Right kidney (tissue), 9 donors: Measurements from ENCODE around the gene TRMT10C.
A peak's percentile ranks its signal among the peaks of the same experiment; 100 is the strongest.
"Not testable (repeated sequence)": the region's sequence is repeated elsewhere in the genome, so short reads cannot be mapped to it uniquely, and the experiment has no call there.

Experiments
- DNase-seq: peaks from one replicate; pipeline ENCODE4 v3.0.0-alpha.2; 2016
- long read RNA-seq, 8 donors: transcript quantifications; one replicate each; lab custom pipeline, GENCODE V29; 2026

TRMT10C gene
- long read RNA-seq, donor 1, transcript TRMT10C-201 (2 exons, 1,819 nt) = major isoform, 33 of 4,810 reads
- long read RNA-seq, donor 1, partial matches to known transcripts = 4,777 of 4,810 reads
- long read RNA-seq, donor 1, other reads (novel, unspliced or antisense) = 0 of 4,810 reads
- long read RNA-seq, donor 2, transcript TRMT10C-201 (2 exons, 1,819 nt) = major isoform, 13 of 13 reads
- long read RNA-seq, donor 2, partial matches to known transcripts = 0 of 13 reads
- long read RNA-seq, donor 2, other reads (novel, unspliced or antisense) = 0 of 13 reads
- long read RNA-seq, donor 3, transcript TRMT10C-201 (2 exons, 1,819 nt) = major isoform, 14 of 14 reads
- long read RNA-seq, donor 3, partial matches to known transcripts = 0 of 14 reads
- long read RNA-seq, donor 3, other reads (novel, unspliced or antisense) = 0 of 14 reads
- long read RNA-seq, donor 4, transcript TRMT10C-201 (2 exons, 1,819 nt) = major isoform, 30 of 2,630 reads
- long read RNA-seq, donor 4, partial matches to known transcripts = 2,600 of 2,630 reads
- long read RNA-seq, donor 4, other reads (novel, unspliced or antisense) = 0 of 2,630 reads
- long read RNA-seq, donor 5, transcript TRMT10C-201 (2 exons, 1,819 nt) = major isoform, 21 of 3,040 reads
- long read RNA-seq, donor 5, partial matches to known transcripts = 3,019 of 3,040 reads
- long read RNA-seq, donor 5, other reads (novel, unspliced or antisense) = 0 of 3,040 reads
- long read RNA-seq, donor 6, transcript TRMT10C-201 (2 exons, 1,819 nt) = major isoform, 16 of 16 reads
- long read RNA-seq, donor 6, partial matches to known transcripts = 0 of 16 reads
- long read RNA-seq, donor 6, other reads (novel, unspliced or antisense) = 0 of 16 reads
- long read RNA-seq, donor 7, transcript TRMT10C-201 (2 exons, 1,819 nt) = major isoform, 37 of 37 reads
- long read RNA-seq, donor 7, partial matches to known transcripts = 0 of 37 reads
- long read RNA-seq, donor 7, other reads (novel, unspliced or antisense) = 0 of 37 reads
- long read RNA-seq, donor 8, transcript TRMT10C-201 (2 exons, 1,819 nt) = major isoform, 23 of 24 reads
- long read RNA-seq, donor 8, partial matches to known transcripts = 0 of 24 reads
- long read RNA-seq, donor 8, other reads (novel, unspliced or antisense) = 0 of 24 reads

DNA sequence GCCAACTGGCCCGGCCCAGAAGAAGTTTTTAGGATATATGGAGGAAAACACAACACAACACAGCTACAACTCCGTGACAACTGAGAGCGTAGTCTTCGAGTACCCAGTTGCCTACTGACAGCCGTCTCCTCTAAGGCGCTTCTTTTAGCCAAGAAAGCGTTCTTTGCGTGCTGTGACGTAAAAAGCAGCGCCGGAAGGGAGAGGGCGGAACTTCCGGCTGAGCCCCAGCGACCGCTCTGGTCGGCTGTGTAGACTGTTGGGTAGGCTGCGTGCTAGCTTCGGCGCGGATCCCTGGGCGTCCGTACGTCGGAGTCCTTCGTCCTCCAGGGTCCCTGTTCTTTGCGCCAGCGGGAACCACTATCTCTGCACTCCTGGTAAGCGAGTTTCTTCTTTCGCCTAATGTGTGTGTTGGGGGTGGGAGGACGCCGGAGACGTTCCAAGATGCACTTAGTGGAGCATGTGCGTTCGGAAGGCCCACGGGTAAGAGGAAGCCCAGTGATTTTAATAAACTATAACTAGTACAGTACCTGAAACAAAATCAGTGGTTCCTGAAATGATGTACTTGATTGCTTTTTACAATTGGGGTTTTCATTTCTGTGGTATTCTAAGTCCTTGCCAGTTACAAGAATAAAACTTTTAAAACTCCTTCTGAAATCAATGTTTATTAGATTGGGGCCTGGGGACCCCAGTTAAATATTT, at the start of gene TRMT10C:
TSS of gene TRMT10C (plus strand) at position 239 of the 699 bp plus-strand sequence. CDS start 2,914 bp downstream, outside the sequence.
- DNase-seq = peak; percentile 89

DNA sequence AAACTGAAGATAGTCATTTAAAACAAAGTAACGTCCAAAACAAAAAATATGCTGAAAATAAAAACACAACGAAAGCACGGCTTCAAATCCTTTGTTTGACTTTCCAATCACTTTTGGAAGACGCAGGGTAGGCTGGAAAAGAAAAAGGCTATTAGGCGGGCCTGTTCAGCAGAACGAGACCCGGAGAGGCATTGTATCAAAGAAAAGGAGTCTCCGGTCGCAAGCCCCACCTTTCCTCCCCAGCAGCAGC, 49.3 kb upstream of the TRMT10C start:
- no peak for DNase-seq

DNA sequence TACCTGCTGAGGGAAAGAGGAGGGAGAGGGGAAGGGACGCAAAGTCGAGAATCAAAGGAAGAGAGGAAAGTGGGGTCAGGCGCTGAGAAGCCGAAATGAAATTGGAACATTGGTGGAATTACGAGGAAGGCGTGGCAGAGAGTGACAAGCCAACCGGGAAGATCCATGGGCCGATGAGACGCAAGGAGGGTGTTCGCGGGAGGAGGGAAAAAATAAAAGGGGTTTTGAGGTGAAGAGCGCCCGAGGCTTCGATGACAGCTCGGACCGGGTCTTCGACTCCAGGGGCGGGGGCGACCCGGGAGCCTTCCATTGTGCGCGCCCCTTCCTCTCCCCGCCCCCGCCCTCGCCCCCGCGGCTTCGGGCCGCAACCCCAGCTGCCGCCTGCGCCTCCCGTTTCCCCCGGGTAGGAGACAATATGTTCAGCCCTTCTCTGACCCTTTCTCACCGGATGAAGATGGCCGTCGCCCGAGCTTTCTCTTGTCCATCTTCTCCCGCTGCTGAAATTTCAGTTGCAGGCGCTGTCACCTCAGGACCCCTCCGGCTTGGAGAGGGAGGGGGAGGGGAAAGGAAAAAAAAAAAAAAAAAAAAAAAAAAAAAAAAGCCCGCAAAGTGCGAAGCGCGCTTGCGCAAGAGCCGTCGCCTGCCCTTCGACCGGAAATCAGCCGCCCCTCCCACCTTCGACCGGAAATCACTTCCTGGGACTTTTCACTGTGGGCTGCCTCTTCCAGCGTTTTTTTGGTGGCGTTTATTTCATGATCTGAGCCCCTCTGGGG, 48.8 kb upstream of the TRMT10C start, which contains the start of gene SENP7:
TSS of gene SENP7 (minus strand) at position 567 of the 773 bp plus-strand sequence. CDS start at position 485, 82 bp downstream.
- DNase-seq = peak; percentile 89

DNA sequence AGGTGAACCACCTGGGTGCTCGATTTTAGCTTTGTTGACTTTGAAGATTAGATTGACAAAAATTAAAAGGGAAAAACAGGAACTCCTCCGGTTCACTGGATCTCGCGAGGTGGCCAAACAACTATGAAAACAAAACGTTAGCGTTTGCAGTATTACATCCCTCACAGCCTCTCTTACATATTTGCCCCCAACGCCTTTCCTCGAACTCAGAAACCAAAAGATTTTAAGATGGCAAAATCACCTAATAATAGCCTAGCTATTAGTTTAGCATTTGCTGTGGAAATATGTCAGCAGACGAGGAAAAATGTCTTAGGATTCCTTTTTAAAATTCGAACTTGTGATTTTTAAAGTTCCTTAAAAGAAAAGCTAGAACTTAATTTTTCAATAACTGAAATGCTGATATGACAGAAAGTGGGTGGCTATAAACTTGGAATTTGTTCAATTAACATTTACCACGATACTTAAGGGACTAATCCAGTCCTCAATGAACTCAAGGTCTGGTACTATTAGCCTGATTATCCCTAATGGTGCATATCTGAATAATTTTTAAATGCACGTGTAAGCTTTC, 48.2 kb upstream of the TRMT10C start:
- DNase-seq = no peak

DNA sequence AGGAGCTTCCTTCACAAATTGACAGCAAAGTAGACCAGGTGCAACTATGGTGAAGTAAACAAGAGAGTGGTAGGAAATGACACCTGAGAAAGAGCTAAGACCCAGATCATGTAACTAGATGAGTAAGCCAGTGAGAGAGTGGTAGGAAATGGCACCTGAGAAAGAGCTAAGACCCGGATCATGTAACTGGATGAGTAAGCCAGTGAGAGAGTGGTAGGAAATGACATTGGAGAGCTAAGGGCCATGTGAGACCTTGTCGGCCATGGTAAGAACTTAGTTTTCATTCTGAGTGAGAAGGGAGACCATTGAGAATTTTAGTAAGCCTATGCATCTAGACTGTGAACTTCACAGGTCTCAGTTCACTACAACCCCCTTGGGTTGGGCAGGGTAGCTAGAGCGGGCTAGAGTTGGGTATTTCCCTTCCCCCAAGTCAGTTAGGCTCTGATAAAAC, 43.2 kb upstream of the TRMT10C start:
- DNase-seq = no peak

DNA sequence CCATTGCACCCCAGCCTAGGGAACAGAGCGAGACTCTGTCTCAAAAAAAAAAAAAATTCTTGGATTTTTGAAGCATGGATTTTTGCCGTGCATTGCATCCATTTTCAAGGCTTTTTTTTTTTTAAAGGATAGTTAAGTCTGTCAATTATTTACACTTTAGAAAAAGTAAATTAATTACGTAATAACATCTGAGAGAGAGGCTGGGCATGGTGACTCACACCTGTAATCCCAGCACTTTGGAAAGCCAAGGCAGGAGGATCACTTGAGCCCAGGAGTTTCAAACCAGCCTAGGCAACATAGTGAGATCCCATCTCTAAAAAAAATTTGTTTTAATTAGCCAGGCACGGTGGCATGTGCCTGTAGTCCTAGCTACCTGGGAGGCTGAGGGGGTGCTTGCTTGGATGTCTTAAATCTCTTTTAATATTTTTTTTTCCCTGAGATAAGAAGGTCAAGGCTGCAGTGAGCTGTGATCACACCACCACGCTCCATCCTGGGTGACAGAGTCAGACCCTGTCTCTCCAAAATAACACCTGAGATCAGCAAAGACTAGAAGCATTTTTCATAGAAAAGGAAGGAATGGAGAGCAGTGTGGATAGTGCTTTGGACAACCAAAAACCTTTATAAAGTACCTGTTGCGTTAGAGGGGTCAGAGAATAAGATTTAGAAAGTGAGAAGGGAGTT, 41.8 kb upstream of the TRMT10C start:
- no peak for DNase-seq

DNA sequence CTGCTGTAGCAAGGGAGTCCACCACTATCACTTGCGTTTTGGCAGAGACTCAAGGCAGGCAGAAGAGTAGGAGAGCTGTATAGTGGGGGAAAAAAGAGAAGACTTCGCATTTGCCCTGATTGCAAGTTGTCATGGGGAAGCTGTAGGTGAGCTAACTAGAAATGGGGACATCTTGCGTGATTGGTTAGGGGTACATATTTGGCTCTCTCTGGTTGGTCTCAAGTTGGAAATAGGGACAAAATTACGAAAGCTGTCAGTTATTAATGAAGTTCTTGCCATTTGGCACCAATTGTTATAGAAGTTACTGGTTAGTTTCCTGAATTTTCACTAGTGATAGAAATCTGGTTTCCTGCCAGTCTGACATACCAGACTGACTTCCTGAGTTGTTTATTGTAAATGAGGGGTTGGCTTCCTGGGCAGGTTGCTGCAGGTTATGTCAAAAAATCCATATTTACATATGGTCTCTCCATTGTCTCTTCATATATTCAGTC, 40.4 kb upstream of the TRMT10C start:
- DNase-seq = no peak

DNA sequence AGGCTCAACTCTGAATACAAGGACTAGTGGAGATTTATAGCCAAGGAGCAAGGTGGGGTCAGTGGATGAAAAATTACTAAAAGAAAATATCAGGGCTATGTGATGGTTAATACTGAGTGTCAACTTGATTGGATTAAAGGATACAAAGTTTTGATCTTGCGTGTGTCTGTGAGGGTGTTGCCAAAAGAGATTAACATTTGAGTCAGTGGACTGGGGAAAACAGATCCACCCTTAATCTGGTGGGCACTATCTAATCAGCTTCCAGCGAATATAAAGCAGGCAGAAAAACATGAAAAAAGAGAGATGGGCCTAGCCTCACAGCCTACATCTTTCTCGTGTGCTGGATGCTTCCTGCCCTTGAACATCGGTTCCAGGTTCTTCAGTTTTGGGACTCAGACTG, 34.2 kb upstream of the TRMT10C start:
- DNase-seq = no peak

DNA sequence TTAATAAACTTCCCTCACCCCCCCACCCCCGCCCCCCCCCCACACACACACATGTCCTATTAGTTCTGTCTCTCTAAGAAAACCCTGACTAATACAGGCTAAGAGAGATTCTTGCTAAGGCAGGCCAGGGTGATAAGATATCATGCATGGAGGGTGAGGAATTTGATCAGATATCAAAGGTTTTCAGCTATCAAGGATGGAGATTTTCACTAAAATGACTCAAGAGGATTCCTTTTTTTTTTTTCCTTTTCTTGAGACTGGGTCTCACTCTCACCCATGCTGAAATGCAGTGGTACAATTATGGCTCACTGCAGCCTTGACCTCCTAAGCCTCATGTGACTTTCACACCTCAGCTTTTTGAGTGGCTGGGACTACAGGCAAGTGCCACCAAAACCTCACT, 33.8 kb upstream of the TRMT10C start:
- no peak for DNase-seq

DNA sequence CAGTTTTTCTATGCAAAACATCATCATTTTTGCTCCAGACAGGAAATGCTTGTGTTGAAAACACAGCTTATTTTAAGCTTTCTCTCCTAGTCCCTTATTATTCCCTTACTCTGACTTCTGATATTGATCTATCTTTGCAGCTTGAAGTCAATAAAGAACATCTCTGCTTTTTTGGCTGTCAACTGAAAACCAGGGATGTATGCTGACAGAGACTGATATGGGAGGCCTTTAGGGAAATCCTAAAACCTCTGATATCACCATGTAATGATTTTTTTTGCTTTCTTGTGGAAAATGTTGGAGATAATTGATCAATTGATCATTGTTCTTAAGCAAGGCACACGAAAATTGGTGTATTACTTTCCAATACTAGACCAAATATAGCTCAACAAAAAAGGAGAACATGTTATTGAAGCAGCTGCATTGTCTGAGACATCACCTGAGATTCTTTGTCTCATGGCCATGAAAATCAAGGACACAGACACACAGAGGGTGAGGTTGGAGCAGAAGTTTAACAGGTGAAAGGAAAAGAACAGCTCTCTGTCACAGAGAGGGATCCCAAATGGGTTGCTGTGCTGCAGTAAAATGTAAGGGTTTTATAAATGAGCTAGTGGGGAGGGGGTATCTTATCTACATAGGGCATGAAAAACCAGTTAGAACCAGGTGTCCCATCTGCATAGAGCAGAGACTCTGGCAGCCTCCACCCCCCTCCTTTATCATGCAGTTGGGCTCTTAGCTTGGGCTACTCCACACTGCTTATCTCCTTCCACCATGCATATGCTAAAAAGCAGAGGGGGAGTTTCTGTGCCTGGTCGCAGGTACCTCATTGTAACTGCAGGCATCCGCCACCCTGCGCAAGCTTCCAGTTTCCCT, 31.6 kb upstream of the TRMT10C start:
- DNase-seq = no peak

DNA sequence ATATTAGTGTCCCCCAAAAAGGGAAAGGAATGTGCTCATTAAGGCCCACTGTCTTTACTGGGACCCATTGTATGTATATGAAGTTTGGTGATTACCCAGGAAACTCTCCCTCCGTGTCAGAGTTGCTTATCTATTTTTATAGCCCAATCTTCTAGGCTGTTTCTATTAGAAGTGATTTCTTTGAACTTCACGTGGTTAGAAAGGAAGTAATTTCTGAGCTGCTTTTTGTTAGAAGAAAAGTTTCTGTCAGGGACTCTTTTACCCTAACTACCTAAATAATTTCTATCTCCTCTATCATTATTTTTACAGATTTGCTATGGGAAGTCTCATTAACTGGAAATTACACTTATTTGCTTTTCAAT, 31.0 kb upstream of the TRMT10C start:
- DNase-seq = no peak

DNA sequence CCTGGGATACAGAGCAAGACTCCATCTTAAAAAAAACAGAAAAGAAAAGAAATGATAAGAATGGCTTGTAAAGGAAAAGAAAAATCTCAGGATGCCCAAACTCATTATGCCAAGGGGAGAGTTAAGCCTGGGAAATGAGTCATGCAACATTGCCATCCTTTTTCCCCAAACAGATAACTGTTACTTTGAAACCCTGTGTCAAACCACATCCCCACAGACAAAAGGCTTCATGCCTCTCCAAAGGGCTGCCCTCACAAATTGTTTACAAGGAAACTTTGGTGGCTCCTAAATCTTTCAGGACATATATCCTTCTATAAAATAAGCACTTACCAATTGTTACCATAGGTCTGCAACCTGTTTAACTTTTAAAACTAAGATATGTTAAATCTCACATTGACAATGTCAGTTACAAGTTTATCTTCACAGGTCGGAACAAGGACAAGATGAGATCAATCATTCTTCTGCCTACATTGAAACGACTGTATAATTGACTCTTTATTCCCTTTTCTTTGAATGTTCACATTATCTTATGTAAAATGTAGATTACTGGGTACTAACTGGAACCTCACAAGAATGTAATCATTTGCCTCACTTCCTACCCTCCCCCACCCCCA, 30.1 kb upstream of the TRMT10C start:
- DNase-seq = no peak

DNA sequence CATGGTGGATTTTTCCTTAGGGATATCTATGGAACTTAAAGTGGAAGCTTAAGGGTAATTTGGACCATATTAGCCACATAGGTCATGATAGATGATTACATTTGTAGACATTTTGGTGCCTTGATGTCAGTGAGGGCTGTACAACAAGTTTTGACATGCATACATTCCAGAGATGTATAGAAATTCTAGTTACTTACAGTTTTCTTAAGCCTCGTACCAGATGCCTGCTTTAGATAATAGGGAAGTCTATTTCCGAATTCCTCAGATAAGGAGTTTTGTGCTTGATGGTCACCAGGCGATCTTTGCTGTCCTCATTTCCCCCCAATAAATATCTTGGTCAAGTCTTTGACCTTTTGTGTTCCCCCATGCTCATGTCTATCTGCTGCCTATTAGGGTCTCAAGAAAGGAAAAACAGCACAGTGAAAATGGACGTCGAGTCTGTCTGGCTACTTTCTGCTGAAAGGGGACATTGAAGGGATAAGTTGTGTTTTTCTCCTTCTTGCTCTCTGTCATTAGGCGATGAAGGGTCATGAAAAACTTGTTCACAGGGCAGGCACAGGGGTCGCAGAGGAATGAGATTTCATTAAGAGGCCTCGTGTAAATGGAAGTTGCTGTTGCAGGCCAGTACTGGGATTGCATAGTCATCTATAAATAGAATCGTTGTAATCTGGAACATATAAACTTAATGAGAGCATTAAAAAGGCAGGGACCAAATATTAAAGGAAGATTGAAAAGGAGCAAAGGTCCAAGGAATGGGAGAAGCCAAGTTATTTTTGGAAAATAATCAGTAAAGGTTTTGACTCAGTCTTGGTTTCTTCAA, 28.7 kb upstream of the TRMT10C start:
- DNase-seq = no peak

DNA sequence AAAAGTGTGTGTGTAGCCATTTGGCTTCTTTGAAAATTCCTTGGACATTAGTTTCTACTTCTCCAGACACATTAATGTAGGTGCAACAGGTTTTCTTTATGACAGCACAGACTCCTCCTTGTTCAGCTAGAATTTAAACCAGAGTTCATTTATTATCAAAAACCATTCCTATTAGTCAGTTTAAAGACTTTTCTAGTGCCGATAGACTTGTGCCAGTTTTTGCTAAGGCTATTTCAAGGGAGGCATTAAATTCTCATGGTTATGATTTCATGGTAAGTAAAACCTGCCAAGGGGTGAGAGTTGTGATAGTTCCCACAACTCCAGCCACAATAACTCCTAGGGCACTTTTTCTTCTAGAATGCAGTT, 28.1 kb upstream of the TRMT10C start:
- no peak for DNase-seq

DNA sequence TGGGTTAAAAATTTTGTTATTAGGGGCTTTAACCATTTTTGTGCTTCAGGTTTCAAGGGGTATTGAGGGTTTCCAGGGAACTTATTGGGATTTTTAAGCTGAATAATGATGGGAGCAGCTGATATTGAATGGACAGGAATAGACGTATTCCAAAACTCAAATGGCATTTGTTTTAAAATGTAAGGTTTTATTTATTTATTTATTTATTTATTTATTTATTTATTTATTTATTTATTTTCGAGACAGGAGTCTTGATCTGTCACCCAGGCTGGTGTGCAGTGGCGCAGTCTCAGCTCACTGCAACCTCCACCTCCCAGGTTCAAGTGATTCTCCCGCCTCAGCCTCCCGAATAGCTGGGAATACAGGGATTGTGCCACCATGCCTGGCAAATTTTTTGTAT, 26.4 kb upstream of the TRMT10C start:
- DNase-seq = no peak

DNA sequence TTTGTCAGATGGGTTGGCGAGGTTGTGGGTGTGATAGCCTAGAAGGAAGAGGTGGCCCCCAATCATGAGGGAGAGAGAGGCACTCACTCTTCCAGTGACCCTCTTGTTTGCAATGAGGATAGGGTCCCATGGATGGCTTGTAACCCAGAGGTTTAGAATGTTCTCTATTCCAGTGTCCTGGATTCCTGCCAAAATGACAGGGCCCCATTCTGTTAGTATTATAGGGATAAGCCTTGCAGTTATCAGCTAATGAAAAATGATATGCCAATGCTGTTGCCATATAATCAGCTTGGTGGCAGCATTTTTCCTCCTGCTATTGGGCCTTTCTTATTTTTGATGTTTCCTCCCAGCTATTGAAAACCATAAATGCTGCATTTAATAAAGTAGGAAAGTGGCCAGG, 25.4 kb upstream of the TRMT10C start:
- DNase-seq = no peak

DNA sequence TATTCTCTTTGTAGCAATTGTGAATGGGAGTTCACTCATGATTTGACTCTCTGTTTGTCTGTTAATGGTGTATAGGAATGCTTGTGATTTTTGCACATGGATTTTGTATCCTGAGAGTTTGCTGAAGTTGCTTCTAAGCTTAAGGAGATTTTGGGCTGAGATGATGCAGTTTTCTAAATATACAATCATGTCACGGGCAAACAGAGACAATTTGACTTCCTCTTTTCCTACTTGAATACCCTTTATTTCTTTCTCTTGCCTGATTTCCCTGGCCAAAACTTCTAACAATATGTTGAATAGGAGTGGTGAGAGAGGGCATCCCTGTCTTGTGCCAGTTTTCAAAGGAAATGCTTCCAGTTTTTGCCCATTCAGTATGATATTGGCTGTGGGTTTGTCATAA, 24.7 kb upstream of the TRMT10C start:
- DNase-seq = not testable (repeated sequence)

DNA sequence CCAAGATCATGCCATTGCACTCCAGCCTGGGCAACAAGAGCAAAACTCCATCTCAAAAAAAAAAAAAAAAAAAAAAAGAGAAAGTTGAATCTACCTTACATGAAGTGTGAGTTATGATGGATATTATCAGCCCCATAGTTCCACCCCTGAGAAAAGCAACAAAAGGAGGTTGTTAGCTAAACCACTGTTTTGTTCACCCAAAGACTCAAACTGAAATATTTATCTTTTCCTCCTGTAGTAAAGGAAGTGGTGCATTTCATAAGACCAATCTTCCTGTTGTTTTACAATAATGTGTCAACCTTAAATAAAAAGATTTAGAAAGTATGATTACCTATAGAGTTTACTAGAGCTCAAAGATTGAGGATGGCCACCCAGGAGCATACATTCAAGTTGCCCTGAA, 18.7 kb upstream of the TRMT10C start:
- DNase-seq = no peak
